Measurements from ENCODE around the gene CTNNA3.

- TF ChIP-seq EZH2phosphoT487 (IDR thresholded peaks at IDR 0.05; ENCODE audit: borderline replicate concordance, low read length) (no peak), CTCF (IDR thresholded peaks at IDR 0.05; ENCODE audit: low read depth, low read length, poor library complexity, severe bottlenecking) (no peak)
These were observed 900.1 kb downstream of the CTNNA3 start for GRCh38 chr10:66795866-66796265.

All from DOHH2 (cell line).